Left renal pelvis (tissue), 4 donors: Measurements from ENCODE around the gene TAF1B. TPM values are rescaled to one million over a fixed set of nuclear protein-coding genes. Genes with fewer than 3 reads are reported as not detected.

Source experiments
- DNase-seq, 4 donors: peaks; one replicate each; pipeline ENCODE4 v3.0.0-alpha.2; 2013; ENCODE audit warnings: low read depth in 4 of 4, low spot score in 3 of 4
- polyA plus RNA-seq, 4 donors: library from polyadenylated mRNA; unstranded; fragments of 120-200 nt; gene quantifications; one replicate each; pipeline ENCODE4 v1.2.1, GENCODE V29; 2013; ENCODE audit not compliant: insufficient read length in 4 of 4

Gene TAF1B
- polyA plus RNA-seq, 4 donors: 21.8 to 31.4 (median 29.5) TPM

DNA sequence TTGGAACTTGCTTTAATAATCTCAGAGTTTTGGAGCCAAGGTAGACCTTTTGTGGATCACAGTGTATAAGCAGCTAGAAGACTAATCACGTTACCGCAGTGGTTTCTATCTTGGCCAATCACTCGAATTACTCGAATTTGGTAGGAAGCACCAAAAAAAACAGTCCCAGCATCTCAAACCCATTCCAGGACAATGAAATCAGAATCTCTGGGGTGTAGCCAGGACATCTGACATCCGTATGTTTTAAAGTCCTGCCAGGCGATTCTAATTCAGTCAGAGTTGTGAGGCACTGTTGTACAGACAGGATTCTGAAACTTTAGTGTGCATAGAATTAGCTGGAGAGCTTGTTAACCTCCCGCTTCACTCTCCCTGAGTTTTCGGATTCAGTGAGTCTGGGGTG, 139.0 kb downstream of the TAF1B start:
- DNase-seq: no peak

- DNase-seq: no peak
These were observed 139.6 kb downstream of the TAF1B start for GRCh38 chr2:9982891-9983290.

- DNase-seq: no peak
These were observed 140.3 kb downstream of the TAF1B start for GRCh38 chr2:9983401-9984216.

Other genes with a start within 250 kb of the TAF1B start
- gene YWHAQ, start 212.5 kb upstream of the TAF1B start, polyA plus RNA-seq: 100 to 1,000 TPM; 377 to 550 (median 460) TPM
- gene GRHL1, start 108.2 kb downstream of the TAF1B start, polyA plus RNA-seq: 1 to 10 TPM in 3 of 4 donors, under 1 TPM in 1; 0.86 to 8.0 (median 6.7) TPM
- 10 to 100 TPM; 20.6 to 27.6 (median 25.0) TPM for gene KLF11, start 200.1 kb downstream of the TAF1B start, polyA plus RNA-seq
- gene CYS1, start 236.9 kb downstream of the TAF1B start, polyA plus RNA-seq: 100 to 1,000 TPM in 1 of 4 donors, 10 to 100 TPM in 2, 1 to 10 TPM in 1; 6.1 to 100 (median 90.1) TPM